Measurements from ENCODE around the gene IGFBP2. TPM values are rescaled to one million over a fixed set of nuclear protein-coding genes. Genes with fewer than 3 reads are reported as not detected.

The IGFBP2 gene
- total and polyA plus RNA-seq, 2 of the 4 experiments (the other 2 are of a cell fraction), result 33.5 to 236 TPM

- intact Hi-C loops (cut with micrococcal nuclease), result no loop called here
- peak overlapping the region; percentile 2; the same call in 1 of the 2 replicates for H3K27ac ChIP-seq (ENCODE audit: insufficient read depth, low read length)
- dilution Hi-C loops (cut with HindIII; ENCODE audit: low sequenced_read_pairs, unreplicated experiment), result loop anchor here (25.0 kb wide), 1 partner anchor 161 kb away; no protein-coding TSS in a partner anchor
These were observed 40.4 kb downstream of the IGFBP2 start for GRCh38 chr2:216673609-216674008.

More at GRCh38 chr2:216673609-216674008, 40.4 kb downstream of the IGFBP2 start:
- H3K4me2 ChIP-seq (ENCODE audit: low read depth, low read length), result no peak overlapping the region
- H4K20me1 ChIP-seq (ENCODE audit: insufficient read depth, low read length), result peaks cover 87% of the 10 kb centered on the region
- ChIA-PET POLR2A (ENCODE audit: unreplicated experiment) (interaction anchor here (0.6 kb wide), 1 partner anchor 174 kb away, joined by 3 read pairs; no protein-coding TSS in a partner anchor), CTCF (no interaction called here)
- H2BK5ac ChIP-seq (ENCODE audit: low read depth, low read length, poor library complexity, severe bottlenecking), result no peak overlapping the region
- H3K23ac ChIP-seq (ENCODE audit: low read depth, low read length), result no peak overlapping the region
- ATAC-seq (ENCODE audit: low read depth), result no peak
- H3K4ac ChIP-seq (ENCODE audit: low read depth, low read length), result no peak overlapping the region
- no peak overlapping the region for H4K91ac ChIP-seq (ENCODE audit: insufficient read depth, low read depth, low read length)
- H3K18ac ChIP-seq (ENCODE audit: low read depth, low read length), result no peak overlapping the region
- H4K8ac ChIP-seq (ENCODE audit: low read depth in 2 of 2, low read length in 2 of 2), result no peak overlapping the region
- H3K4me3 ChIP-seq (ENCODE audit: insufficient read depth, low read depth, low read length), result no peak overlapping the region
- no peak overlapping the region for H2AK5ac ChIP-seq (ENCODE audit: low read depth, low read length)
- no peaks in the 10 kb centered on the region for H3K27me3 ChIP-seq (ENCODE audit: control insufficient read depth, insufficient read depth, low read length)
- TF ChIP-seq USF2 (IDR thresholded peaks at IDR 0.05; ENCODE audit: low read depth, low read length), result no peak
- TF ChIP-seq FOS (IDR thresholded peaks at IDR 0.05; ENCODE audit: low read depth, low read length), result no peak
- H3K9ac ChIP-seq (ENCODE audit: low read depth, low read length), result no peak overlapping the region
- H3K56ac ChIP-seq (ENCODE audit: extremely low read depth, insufficient read depth, low read length), result no peak overlapping the region
- DNase-seq, result no peak
- H2AFZ ChIP-seq (replicated peaks; ENCODE audit: low read length, poor library complexity), result peak overlapping the region; percentile 64
- H2AK9ac ChIP-seq (replicated peaks; ENCODE audit: low read depth, low read length, poor library complexity), result peak overlapping the region; percentile 80
- no peaks in the 10 kb centered on the region for H3K9me3 ChIP-seq (ENCODE audit: control insufficient read depth, insufficient read depth, low read length)
- peaks cover 53% of the 10 kb centered on the region for H3K36me3 ChIP-seq (ENCODE audit: control insufficient read depth, insufficient read depth, low read length)
- 0 out of 2 replicates have a peak, but pooled peaks cover 4% of the 10 kb centered on the region for H3K9me1 ChIP-seq (ENCODE audit: insufficient read depth, low read length)
- H2BK120ac ChIP-seq (ENCODE audit: low read depth, low read length), result no peak overlapping the region
- H2BK15ac ChIP-seq (ENCODE audit: low read depth, low read length), result no peak overlapping the region
- in situ Hi-C loops (cut with MboI; ENCODE audit: low sequenced_read_pairs), result no loop called here
- no CpG with 5 or more reads among the region's 9 CpGs for WGBS, 2 experiments (ENCODE audit: extremely low coverage in 2 of 2, insufficient read length in 1 of 2)
- no peak overlapping the region for H4K5ac ChIP-seq (ENCODE audit: low read depth, low read length)
- peaks cover 0 to 23% of the 10 kb centered on the region in 2 experiments; a peak in 2 of 4 replicates for H3K79me1 ChIP-seq (ENCODE audit: low read depth in 1 of 2, low read length in 2 of 2)
- H3K4me1 ChIP-seq (ENCODE audit: control insufficient read depth, insufficient read depth, low read length), result no peaks in the 10 kb centered on the region
- H3K14ac ChIP-seq (replicated peaks; ENCODE audit: low read depth, low read length), result no peak overlapping the region
- BruUV-seq (replicated peaks), result no TSS peak
- H2BK20ac ChIP-seq (ENCODE audit: low read depth, low read length), result no peak overlapping the region
